IPS-11a (cell line): ENCODE measurements around the gene SFTPB.
"Not testable (repeated sequence)": the region's sequence is repeated elsewhere in the genome, so short reads cannot be mapped to it uniquely, and the experiment has no call there.

ENCODE experiments used
- H3K4me3 ChIP-seq: one replicate; pipeline ENCODE4 v1.5.1; 2013; ENCODE audit warnings: low read depth, low read length, control low read depth

Gene SFTPB

GRCh38 chr2:85678377-85678776, 10.4 kb upstream of the SFTPB start:
- no peak overlapping the region for H3K4me3 ChIP-seq

DNA sequence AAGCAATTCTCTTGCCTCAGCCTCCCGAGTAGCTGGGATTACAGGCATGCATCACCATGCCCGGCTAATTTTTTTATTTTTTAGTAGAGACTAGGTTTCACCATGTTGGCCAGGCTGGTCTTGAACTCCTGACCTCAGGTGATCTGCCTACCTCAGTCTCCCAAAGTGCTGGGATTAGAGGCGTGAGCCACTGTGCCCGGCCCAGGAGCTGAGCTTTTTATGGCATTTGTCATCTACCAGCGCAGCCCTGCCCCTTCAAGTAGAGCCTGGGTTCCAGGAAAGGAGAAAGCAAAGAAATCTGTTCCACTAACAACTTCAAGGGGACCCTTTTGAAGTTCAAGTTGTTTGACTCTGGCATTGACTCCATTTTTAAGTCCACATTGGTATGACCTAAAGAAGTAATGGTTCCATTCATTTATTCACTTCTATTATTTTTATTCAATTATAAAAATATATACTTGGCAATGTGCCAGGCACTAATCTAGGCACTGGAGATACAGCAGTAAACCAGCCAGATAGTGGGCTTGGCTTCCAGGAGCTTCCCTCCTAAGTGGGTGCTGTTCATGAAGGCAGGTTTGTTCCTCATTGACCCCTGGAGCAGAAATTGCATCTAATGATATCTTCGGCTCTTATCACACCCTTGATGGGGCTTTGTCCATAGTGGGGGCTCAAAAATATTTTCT, 8.0 kb upstream of the SFTPB start:
- H3K4me3 ChIP-seq = no peak overlapping the region

DNA sequence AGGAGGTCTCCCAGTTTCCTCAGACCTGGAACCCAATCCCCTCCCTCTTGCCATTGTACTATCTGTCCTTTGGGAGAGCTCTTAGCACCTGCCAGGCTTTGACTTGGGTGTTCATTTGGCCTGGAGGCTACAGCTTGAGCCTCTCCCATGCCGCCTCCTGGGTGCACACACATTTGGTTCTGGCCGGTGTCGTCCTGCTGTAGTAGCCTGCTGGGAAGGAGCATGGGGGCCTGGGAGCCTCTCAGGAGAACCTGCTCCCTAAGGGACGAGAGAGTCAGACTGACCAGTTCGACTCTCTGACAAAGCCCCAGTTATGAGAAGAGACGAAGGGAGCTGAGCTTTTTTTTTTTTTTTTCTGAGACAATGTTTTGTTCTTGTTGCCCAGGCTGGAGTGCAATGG, 7.4 kb upstream of the SFTPB start:
- H3K4me3 ChIP-seq = no peak overlapping the region

- no peak overlapping the region for H3K4me3 ChIP-seq
These were observed 6.4 kb upstream of the SFTPB start for GRCh38 chr2:85674417-85674816.

GRCh38 chr2:85673716-85674375, 5.8 kb upstream of the SFTPB start:
- no peak overlapping the region for H3K4me3 ChIP-seq

GRCh38 chr2:85672456-85672855, 4.5 kb upstream of the SFTPB start:
- no peak overlapping the region for H3K4me3 ChIP-seq

- H3K4me3 ChIP-seq = not testable (repeated sequence)
These were observed 2.4 kb upstream of the SFTPB start for GRCh38 chr2:85670416-85670815.

- no peak overlapping the region for H3K4me3 ChIP-seq
These were observed 1.6 kb upstream of the SFTPB start for GRCh38 chr2:85669549-85669948.

GRCh38 chr2:85668857-85669142, 801 bp upstream of the SFTPB start:
- H3K4me3 ChIP-seq = no peak overlapping the region

- no peak overlapping the region for H3K4me3 ChIP-seq
These were observed 414 bp downstream of the SFTPB start for GRCh38 chr2:85667561-85668008.

DNA sequence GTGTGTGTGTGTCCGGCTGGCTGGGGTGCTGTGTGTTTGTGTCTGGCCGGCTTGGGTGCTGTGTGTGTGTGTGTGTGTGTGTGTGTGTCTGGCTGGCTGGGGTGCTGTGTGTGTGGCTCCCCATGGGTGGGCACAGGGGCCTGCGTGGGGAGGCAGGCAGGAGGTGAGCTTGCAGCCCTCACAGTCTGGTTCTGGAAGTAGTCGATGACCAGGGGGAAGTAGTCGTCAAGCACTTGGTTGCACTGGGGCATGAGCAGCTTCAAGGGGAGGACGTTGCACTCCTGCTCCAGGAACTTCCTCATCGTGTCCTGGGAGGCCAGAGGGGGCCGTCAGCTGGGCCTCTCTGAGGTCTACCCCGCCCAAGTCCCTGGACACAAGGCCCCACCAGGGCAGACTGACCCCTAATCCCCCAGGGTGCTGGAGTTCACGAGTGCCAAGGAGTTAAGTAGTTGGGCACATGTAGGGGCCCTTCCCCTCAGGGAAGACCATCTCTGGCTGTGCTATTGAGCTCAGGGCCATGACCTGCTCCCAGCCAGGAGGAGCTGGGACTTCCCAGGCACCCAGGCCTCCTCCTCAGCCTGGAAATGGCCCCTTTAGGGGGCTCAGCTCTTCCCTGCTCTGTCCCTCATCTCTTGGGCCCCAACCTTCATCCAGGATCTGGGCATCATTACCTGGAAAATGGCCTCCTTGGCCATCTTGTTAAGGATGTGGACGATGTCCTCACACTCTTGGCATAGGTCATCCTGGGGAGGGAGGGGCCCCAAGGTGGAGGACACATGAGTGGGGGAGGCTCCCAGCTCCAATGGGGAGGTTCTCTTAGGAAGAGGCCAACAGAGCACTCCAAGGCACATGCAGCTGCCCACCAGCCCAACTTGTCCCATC, 1.3 kb downstream of the SFTPB start:
- H3K4me3 ChIP-seq = no peak overlapping the region

- H3K4me3 ChIP-seq = no peak overlapping the region
These were observed 2.0 kb downstream of the SFTPB start for GRCh38 chr2:85666016-85666415.

DNA sequence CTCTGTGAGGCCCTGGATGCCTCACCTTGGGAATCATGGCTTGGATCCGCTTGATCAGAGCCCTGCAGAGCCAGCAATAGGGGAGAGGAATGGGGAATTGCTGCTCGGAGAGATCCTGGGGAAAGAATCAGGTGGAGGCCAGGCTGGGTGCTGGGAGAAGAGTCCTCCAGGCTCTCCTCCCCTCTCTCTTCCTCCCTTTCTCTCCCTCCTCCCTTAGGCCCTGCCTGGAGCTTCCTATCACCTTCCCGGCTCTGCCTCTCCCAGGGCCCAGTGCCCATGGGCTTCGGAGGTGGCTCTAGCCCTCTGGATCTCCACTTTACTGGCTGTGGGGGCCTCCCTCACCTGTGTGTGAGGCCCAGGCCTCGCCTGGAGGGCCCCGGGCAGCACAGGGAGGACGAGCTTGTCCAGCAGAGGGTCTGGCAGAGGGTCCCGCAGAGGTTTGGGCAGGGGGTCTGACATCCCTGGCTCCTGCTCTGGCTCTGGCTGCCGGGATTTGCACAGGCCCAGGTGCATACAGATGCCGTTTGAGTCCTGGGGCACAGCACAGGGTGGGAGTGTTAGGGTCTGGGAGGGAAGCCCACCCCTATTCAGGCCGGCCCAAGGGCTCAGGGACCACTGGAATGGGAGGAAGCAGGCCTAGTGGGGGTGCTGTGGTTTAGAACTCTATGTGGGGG, 2.6 kb downstream of the SFTPB start:
- no peak overlapping the region for H3K4me3 ChIP-seq

GRCh38 chr2:85663594-85664565, 4.1 kb downstream of the SFTPB start:
- H3K4me3 ChIP-seq = no peak overlapping the region

- no peak overlapping the region for H3K4me3 ChIP-seq
These were observed 5.0 kb downstream of the SFTPB start for GRCh38 chr2:85662899-85663593.

DNA sequence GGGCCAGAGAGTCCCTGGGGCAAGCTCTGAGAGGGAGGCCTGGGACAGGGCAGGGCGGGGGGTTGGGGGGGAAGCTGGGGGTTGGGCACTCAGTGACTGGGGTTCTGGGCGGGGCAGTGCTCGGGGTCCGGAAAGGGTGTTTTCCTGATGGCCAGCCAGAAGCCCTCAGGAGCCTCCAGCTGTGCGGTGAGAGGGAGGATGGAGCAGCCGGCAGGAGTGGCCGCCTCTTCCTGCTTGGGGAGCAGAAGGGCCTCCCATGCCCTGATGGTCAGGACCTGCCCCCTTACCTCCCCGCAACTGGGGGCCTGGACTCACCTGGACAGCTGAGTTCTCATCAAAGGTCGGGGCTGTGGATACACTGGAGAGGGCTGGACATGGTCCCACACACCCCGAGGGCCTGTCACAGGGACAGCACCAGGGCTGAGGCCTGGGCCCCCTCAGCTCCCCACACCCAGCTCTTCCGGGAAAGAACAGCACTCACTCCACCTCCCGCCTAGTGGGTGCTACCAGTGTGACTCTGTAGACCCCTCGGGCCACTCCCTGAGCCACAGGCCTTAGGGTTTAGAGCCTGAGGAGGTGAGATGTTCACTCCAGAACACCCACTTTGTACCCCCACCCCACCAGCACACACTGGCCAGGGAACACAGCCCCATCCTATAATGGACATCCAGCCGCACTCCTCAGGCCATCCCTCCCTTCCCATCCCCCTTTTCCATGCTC, 6.7 kb downstream of the SFTPB start:
- H3K4me3 ChIP-seq = no peak overlapping the region

DNA sequence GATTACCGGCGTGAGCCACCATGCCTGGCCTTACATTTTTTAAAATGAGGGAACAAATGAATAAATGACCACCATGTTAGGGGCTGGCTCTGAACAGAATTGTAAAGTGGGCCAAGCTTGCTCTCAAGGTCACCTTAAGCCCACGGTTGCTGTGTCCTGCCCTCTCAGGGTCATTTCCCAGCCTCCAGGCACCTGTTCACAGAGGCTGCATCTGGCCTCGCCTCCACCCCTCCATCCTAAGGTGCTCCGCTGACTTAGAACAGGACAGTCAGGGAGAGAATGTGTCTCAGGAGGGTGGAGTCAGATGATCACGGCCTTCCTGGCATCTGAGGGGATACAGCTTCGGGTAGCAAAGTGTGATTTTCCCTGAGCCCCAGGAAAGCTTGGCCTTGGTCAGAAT, 7.3 kb downstream of the SFTPB start:
- no peak overlapping the region for H3K4me3 ChIP-seq

DNA sequence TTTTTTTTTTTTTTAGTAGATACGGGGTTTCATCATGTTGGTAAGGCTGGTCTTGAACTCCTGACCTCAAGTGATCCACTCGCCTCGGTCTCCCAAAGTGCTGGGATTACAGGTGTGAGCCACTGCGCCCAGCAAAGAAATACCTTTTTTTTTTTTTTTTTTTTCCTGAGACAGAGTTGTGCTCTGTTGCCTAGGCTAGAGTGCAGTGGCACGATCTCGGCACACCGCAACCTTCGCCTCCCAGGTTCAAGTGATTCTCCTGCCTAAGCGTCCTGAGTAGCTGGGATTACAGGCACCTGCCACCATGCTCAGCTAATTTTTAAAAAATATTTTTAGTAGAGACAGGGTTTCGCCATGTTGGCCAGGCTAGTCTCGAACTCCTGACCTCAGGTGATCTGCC, 7.7 kb downstream of the SFTPB start:
- not testable (repeated sequence) for H3K4me3 ChIP-seq
